Activated CD8-positive, alpha-beta memory T cell treated with anti-CD3 and anti-CD28 coated beads for 48 hours (primary cell): ENCODE measurements around the gene ERCC5.

Experiments
- DNase-seq, 3 experiments: peaks; one replicate each; pipeline ENCODE4 v3.0.0-alpha.2; 2020; ENCODE audit warnings: low read depth in 2 of 3, low spot score in 2 of 3

Gene ERCC5

DNA sequence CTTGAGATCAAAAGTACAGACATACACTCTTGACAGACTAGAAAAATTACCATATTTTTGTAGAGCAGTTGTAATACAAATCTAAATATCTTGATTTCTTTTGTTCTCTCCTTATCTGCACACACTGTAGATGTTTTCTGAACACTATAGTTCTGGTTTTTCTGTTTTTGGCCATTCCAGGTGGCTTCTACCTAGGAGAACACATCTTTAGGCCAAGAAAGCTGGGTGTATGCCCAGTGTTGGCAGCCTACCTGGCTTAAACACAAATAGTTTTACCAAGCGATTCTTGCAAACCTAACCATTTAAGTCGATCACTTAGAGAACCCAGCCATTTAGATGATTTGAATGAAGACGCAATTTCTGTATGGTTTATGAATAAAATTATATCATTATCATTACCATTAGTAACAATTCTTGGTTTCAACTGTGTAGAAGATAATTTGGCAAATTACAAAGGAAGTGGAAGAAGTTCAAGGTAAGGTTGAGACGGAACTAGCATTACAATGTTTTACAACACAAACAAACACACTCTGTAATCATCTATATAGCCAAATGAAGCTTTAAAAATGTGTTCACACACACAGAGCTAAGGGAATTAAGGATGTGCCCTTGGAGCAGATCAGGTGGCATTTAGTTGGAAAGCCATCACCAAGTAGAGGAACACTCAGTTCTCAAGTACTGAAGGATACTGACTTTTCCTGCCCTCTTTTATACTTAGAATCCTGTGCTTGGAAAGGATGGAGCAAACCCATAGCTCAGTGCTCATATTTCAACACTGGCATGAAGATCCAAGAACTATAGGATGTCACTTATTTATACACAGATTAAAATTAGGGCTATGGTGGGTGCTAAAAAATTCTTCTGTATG, 36.2 kb downstream of the ERCC5 start:
- DNase-seq: no peak

- no peak for DNase-seq
Measured at GRCh38 chr13:102892503-102892902, 46.7 kb downstream of the ERCC5 start.

DNA sequence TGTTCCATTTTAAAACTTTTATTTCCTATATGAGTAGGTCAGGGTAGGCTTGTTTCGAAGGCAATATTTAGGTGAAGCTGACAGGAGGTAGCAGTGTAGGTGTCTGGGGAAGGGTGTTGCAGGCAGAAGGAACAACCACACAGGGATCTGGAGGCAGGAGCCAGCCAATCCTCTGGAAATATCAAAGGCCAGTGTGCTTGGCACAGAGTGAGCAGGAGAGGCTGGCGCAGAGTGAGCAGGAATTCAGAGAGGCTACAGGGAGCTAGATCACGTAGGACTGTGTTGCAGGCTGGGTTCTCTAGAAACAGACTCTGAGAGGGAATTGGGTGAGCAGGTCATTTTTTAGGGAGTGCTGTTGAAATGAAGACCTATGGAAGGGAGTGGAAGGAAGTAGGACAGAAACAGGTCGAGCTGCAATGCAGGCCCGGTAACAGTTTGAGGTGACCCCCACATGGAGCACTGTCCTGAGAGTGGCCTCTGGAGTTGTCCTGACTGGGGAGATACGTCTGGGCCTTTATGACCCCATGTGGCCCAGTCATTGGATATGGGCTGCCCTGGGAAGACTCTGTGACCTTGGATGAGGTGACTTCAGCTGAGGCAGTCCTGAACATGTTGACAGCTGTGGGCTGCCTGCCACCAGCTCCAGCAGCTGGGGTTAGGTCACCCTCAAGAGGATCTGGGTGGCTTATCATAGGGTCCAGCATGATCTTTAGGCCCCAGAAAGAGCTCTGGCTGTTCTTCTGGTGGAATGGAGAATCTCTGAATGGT, 51.7 kb downstream of the ERCC5 start:
- DNase-seq: no peak

GRCh38 chr13:102900193-102900608, 54.4 kb downstream of the ERCC5 start:
- no peak for DNase-seq

DNA sequence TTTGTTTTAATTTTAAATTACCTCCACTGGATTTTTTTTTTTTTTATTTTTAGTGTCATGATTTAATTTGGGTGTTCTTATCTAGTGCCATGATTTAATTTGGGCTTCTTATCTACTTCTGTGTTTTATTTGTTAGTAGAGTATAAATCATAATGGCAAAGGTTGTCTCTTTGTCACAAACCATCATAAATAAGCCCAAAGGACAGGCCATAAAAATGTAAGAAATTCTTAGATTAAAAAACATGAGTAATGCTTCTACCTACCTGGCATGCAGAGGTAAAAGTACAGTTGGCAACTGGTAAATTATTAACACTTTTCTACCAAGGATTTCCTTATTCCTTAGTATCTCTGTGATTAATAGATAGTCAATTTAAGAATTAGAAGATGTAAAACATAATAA, 55.2 kb downstream of the ERCC5 start:
- no peak for DNase-seq

DNA sequence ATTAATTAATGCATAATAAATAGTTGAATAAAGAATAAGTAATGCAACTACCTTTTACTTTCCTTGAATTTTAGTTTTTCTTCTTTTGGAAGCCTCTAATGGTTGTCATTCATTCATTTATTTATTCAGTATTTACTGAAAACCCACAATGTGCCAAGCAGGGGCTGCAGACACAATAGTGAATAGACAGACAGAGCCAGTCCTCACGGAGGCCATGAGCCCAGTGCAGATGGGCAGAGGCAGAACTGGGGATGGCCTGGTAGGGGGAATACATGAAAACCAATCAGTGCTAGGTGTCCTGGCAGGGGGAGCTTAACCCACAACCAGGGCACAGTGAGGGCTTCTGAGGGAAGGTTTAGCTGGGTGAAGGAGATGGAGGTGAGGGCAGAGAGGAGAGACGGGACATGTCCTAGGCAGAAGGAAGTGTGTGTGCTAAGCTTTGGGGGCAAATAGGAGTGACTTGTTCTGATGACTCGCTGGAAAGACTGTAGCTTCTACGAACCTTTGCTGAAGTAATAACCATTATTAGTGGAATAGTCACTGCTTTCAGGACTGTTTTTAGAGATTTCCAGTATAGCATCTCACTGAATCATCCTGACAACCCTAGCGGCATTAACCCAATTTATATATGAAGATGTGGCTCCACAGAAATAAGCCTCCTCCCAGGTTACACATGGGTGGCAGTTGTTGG, 55.9 kb downstream of the ERCC5 start:
- DNase-seq: no peak

DNA sequence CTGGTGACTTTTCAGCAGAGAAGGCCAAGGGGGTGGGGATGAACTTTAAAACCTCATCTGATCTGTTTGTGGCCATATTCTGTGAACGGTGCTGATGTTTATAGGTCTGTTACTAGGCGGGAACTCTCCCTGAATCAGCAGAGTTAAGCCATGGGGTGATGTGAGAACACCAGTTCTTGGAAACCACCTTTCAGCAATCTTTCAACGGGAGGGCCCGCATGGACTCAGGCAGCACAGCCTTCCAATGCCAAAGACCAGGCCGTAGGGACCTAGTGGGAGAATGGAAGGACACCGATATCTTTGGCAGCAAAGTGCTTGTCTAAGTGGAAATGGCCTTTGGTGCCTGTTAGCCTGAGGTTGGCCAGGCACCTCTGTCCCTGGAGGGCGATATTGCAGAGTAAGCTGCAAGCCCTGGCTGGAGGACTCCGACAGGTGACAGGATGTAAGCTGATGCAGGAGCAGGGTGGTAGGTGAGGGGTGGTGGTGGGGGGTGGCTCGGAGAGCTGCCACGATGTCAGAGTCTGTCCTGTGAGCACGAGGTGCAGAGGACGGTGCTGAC, 57.0 kb downstream of the ERCC5 start:
- no peak for DNase-seq

- no peak for DNase-seq
Measured at GRCh38 chr13:102903659-102904407, 58.0 kb downstream of the ERCC5 start.

DNA sequence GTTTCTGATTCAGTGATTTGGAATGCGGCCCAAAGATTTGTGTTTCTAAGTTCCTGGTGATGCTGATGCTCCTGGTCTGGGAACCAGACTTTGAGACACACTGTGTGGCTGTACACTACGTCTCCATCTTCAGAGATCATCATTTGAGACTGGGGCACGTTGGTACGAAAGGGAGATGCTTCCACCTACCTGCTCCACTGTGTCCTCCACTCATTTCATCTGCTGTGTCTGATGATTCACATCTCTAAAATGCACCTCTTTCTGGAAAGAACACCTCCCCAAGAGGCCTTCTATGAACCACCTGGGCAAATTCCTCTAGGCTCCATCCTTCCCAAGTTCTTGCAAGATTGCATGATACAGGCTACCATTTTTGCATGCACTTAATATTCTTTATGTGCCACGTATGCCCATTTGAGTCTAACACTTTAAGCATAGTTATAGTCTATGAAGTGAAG, 58.6 kb downstream of the ERCC5 start:
- no peak for DNase-seq

DNA sequence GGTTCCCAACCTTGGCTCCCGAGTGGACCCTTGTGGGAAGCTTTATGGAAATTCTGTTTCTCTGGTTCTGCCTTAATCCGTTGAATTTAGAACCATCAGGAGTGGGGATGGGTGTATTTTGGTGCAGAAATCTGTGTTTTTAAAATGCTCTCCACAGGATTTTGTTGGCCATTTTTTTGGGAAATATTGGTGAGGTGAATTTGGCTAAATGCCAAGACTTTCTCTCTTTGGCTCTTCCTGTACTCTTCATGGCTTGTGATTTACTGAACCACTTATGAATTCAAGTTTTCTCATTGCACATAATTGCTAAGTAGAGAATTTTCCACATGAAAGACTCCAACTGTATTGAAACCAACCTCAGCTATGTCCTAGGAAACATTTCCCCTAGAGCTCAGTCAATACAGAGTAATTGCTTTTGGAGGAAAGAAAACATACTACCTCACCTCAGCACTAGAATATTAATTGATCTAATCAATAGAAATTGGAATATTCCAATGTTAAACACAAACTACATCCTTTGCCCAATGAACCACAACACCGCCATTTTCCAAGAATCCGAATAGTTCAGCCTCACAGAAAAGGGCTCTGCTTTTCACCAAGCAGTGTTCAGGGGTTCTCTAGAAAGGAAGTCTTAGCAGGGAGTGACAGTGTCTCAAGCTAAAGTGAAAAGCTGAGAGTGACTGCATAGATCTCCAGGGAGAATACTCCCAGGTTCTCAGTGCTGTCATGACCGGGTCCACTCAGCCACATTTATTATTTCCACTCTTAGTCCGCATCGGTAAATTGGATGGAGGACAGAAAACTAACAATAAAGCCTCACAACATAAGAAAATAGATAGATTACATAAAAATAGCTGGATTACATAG, 60.3 kb downstream of the ERCC5 start:
- DNase-seq: no peak

DNA sequence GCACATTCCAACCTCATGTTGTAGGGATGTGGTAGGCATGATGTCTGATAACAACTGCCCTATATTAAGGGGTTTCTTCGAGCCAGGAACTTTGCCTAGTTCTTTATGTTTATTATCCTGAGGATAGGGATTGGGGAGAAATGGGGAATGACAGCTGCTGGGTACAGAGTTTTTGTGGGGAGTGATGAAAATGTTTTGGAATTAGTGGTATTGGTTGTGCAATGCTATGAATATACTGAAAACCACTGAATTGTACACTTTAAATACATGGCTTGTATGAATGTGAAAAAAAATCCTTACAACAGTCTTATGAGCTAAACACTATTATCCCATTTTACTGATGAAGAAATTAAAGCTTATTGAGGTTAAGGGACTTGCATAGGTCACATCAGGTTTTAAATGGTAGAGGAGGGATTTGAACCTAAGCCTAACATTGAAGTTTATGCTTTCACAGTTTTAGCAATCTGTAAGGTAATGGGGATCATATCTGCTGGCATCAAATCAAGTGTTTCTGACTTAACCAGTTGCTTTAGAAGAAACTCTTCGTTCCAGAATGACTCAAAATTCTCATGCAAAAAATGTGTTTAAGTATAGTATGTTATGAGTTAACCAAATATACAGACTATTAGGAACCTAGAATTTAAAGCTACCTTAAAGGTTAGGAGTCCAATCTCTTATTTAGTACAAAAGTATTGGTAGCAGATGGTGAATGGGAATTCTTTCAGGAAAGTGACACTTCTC, 61.4 kb downstream of the ERCC5 start:
- no peak for DNase-seq

- DNase-seq: no peak
Measured at GRCh38 chr13:102907886-102908515, 62.2 kb downstream of the ERCC5 start.

- DNase-seq: no peak
Measured at GRCh38 chr13:102909971-102910370, 64.1 kb downstream of the ERCC5 start.

GRCh38 chr13:102911336-102911735, 65.5 kb downstream of the ERCC5 start:
- no peak for DNase-seq

GRCh38 chr13:102912599-102912998, 66.8 kb downstream of the ERCC5 start:
- DNase-seq: no peak

DNA sequence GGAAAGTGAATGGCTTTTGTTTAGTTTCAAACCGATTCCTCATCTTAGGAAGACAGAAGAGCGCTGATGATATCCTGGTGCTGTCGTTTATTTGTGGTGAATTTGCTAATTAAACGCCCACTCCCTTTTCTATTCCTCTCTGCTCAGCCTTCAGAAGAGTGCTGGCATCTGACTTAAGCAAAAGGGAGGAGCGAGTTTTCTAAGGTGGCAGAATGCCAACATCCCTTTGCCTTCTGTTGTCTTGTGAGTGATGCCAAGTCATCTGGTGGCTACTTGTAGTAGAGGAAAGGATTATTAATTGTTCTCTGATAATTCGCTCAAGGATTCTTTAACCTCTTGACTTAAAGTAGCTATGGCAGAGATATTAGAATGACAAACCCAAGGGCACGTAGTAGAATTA, 68.1 kb downstream of the ERCC5 start:
- no peak for DNase-seq

DNA sequence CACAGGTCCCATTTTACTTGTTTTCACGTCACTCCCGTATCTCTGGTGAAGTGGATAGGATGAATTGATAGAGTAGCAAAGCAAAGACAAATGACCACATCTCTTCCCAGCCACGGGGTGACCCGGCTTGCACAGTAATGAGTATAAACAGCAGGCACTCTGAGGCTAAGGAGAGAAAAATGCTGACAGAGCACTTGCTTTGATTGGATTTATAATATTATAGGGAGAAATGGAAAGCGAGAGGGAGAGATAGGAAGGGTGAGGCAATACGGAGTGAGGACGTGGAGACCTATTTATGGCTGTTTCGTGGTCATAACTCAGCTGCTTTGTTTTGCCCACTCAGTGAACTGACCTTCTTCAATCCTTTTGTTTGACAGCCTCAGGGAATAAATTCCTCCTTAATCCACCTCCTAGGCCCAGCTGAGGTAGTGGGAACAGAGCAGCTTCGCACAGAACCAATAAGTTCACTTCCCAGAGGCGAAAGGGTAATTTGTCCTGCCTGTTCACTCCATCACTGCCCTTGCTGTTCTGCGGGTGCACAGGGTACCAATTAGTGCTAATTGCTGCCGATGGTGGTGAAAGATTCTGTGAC, 68.6 kb downstream of the ERCC5 start:
- no peak for DNase-seq

DNA sequence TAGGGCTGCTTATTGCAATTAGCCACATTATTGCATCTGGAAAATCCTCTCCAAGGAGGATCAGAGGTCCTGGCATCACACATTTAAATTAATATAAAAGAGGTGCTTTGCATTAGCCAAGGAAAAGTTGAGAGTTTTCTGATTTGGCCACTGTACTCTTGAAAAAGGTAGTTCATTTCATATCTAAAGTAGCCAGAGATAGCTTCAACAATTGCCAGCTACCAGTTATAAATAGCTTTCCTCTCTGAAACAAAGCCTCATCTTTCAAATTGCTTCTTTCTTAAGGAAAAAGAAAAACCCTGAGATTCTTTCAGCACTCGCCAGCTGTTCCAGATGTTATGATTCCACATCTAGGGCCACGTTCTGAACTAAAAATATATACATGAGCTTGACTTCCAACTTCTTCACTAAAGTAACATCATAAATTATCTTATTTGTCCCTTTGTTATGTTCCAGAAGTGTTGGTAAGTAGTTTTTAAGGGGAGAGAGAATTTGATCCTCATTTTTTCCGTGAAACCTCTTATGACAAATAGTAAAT, 69.6 kb downstream of the ERCC5 start:
- DNase-seq: no peak
